ENCODE measurements around the gene APOA1.

The APOA1 gene

DNA sequence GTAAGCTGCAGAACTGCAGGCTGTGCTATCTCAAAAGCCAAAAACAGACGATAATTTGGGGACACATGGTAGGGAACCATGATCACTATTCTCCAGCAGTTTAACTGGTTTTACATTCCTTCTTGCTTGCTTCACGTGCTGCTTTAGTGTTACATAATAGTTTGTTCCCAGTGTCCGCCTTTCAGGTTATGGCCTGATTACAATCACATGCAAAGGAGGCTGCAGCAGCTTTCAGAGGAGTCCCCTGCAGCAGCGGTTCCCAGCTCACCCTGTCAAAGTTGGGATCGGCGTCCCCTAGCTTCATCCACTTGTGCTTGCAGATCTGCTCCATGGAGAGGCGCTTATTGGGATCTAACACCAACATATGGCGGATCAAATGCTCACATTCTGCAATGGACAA, 39.2 kb upstream of the APOA1 start:
- Mint-ChIP-seq H3K4me3 (no peak overlapping the region), H3K9me3 (no peaks in the 10 kb centered on the region), H3K36me3 (ENCODE audit: low read depth) (peaks cover 32% of the 10 kb centered on the region), H3K4me1 (peaks cover 18% of the 10 kb centered on the region), H3K27me3 (ENCODE audit: low read depth, poor library complexity) (peaks cover 5% of the 10 kb centered on the region), H3K27ac (no peak overlapping the region)
- TF ChIP-seq CTCF (IDR thresholded peaks at IDR 0.05), result no peak
- no peak for DNase-seq

- Mint-ChIP-seq H3K27ac (no peak overlapping the region), H3K4me3 (no peak overlapping the region), H3K36me3 (ENCODE audit: low read depth) (peaks cover 43% of the 10 kb centered on the region), H3K27me3 (ENCODE audit: low read depth, poor library complexity) (peaks cover 4% of the 10 kb centered on the region), H3K4me1 (peaks cover 5% of the 10 kb centered on the region), H3K9me3 (no peaks in the 10 kb centered on the region)
- DNase-seq, result no peak
- no peak for TF ChIP-seq CTCF (IDR thresholded peaks at IDR 0.05)
Observed at GRCh38 chr11:116875194-116875593, 37.8 kb upstream of the APOA1 start.

DNA sequence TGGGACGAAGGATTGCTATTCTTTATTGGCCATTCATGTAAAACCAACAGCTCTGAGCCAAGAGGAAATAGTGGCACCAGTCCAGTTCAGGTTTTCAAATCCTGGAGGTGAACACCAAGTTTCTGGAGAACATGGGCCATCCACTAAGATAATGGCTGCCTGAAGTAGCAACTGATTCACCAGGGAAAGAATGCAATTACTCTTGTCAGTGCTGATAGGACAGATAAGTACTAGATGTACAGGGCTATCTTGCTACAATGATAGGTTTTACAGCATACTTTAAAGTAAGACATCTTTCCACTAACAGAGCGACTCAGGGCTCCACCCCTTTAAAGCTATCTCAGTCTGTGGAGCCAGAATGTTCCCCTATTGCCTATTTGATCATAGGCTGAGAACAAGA, 36.8 kb upstream of the APOA1 start:
- H3K4me1 Mint-ChIP-seq, result no peaks in the 10 kb centered on the region

GRCh38 chr11:116873381-116873780, 36.0 kb upstream of the APOA1 start:
- H3K9me3 Mint-ChIP-seq, result no peaks in the 10 kb centered on the region
- peaks cover 52% of the 10 kb centered on the region for H3K36me3 Mint-ChIP-seq (ENCODE audit: low read depth)
- H3K27me3 Mint-ChIP-seq (ENCODE audit: low read depth, poor library complexity), result no peaks in the 10 kb centered on the region
- H3K4me3 Mint-ChIP-seq, result no peak overlapping the region
- no peak for TF ChIP-seq CTCF (IDR thresholded peaks at IDR 0.05)
- H3K27ac Mint-ChIP-seq, result no peak overlapping the region
- no peak for DNase-seq
- H3K4me1 Mint-ChIP-seq, result no peaks in the 10 kb centered on the region

More for the DNA sequence above, 36.8 kb upstream of the APOA1 start:
- Mint-ChIP-seq H3K27ac (no peak overlapping the region), H3K36me3 (ENCODE audit: low read depth) (peaks cover 48% of the 10 kb centered on the region), H3K9me3 (no peaks in the 10 kb centered on the region), H3K27me3 (ENCODE audit: low read depth, poor library complexity) (no peaks in the 10 kb centered on the region), H3K4me3 (no peak overlapping the region)
- DNase-seq, result no peak
- TF ChIP-seq CTCF (IDR thresholded peaks at IDR 0.05), result no peak

DNA sequence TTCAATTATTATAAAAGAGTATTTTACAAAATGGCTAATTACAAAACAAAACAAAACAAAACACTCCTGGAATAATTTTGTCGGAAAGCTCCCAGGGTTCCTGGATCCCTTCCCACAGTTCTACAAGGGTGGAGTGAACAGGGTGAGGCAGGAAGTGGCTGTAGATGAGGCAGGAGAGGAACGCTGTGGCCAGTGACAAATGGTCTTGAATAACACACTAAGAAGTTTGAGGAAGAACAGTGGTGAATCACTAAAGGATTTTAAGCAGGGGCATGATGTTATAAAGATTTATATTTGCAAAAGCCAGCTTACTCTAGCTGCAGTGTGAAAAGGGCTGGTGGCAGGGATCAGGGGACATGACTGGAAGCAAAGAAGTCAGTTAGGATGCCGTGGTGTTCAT, 33.8 kb upstream of the APOA1 start:
- no peak overlapping the region for H3K27ac Mint-ChIP-seq
- no peaks in the 10 kb centered on the region for H3K4me1 Mint-ChIP-seq
- no peak for DNase-seq
- no peaks in the 10 kb centered on the region for H3K27me3 Mint-ChIP-seq (ENCODE audit: low read depth, poor library complexity)
- TF ChIP-seq CTCF (IDR thresholded peaks at IDR 0.05), result no peak
- no peaks in the 10 kb centered on the region for H3K9me3 Mint-ChIP-seq
- peaks cover 71% of the 10 kb centered on the region for H3K36me3 Mint-ChIP-seq (ENCODE audit: low read depth)
- no peak overlapping the region for H3K4me3 Mint-ChIP-seq

GRCh38 chr11:116870054-116870453, 32.6 kb upstream of the APOA1 start:
- Mint-ChIP-seq H3K9me3 (no peaks in the 10 kb centered on the region), H3K27me3 (ENCODE audit: low read depth, poor library complexity) (no peaks in the 10 kb centered on the region), H3K4me1 (no peaks in the 10 kb centered on the region), H3K36me3 (ENCODE audit: low read depth) (peaks cover 69% of the 10 kb centered on the region), H3K4me3 (no peak overlapping the region), H3K27ac (no peak overlapping the region)
- DNase-seq, result no peak
- no peak for TF ChIP-seq CTCF (IDR thresholded peaks at IDR 0.05)

Data from nephron progenitor cell (in vitro differentiated cells).